Activated CD8-positive, alpha-beta memory T cell treated with anti-CD3 and anti-CD28 coated beads, Interleukin-2, amount 50 U/mL, for 24 hours (primary cell): Measurements from ENCODE around the gene ADK.
"Not testable (repeated sequence)": the region's sequence is repeated elsewhere in the genome, so short reads cannot be mapped to it uniquely, and the experiment has no call there.

Experiments
- DNase-seq: peaks from one replicate; pipeline ENCODE4 v3.0.0-alpha.2; 2020; ENCODE audit errors: extremely low read depth

The ADK gene

GRCh38 chr10:74179111-74179710 lies 28.2 kb downstream of the ADK start:
- DNase-seq: no peak

DNA sequence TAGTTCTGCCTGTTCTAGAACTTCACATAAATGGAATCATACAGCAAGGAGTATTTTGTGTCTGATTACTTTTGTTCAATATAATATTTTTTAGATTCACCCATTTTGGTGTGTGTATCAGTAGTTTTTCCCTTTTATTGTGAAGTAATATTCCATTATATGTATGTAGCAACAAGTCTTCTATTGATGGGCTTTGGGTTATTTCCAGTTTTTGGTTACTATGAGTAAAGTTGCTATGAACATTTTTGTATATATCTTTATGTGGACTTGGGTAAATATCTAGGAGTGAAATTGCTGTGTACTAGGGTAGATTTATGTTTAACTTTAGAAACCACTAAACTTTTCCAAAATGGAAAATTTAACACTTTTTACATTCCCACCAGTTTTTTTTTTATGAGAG lies 35.7 kb downstream of the ADK start:
- no peak for DNase-seq

GRCh38 chr10:74187237-74187636 lies 36.2 kb downstream of the ADK start:
- no peak for DNase-seq

DNA sequence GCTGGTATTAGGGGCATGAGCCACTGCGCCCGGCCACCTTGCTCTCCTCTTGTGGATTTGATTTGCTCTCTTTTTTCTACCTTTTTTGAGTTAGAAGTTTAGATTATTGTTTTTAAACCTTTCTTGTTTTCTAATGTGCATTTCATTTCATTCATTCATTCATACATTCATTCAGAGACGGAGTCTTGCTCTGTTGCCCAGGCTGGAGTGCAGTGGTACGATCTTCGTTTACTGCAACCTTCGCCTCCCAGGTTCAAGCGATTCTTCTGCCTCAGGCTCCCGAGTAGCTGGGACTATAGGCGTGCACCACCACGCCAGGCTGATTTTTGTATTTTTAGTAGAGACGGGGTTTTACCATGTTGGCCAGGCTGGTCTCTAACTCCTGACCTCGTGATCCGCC lies 37.6 kb downstream of the ADK start:
- not testable (repeated sequence) for DNase-seq

DNA sequence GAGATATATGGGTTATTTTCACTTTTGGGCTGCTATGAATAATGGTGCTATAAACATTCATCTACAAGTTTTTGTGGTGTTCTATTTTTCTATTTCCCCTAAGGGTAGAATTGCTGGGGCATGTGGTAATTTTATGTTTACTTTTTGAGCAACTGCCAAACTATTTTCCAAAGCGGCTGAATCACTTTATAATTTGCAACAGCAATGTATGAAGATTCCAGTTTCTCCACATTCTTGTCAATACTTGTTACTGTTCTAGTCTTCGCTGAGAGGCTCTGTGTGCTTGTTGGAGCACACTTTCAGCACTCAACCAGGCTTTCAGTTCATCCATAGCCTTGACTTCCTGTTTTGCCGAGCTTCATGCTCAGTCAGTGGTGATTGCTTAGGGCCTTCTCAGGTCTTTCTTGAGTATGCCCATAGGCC lies 39.0 kb downstream of the ADK start:
- DNase-seq: no peak

GRCh38 chr10:74190494-74190893 lies 39.5 kb downstream of the ADK start:
- no peak for DNase-seq

DNA sequence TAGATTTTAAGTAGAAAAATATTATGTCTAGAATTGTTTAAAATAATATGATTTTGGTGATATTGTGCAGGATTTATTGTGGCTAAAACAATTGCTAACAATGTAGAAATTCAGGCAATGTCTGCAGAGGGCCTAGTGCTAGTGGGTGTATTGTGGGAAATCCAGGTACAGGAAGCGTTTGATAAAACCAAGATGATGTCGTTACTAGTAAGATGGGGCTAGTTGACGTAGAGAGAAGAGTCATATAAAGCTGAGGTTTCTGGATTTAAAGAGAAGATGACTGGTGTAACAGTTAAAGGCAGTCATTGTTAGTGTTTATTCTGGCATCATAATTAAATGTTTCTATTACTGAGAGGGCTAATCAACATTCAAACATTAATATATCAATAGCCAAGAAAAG lies 43.5 kb downstream of the ADK start:
- no peak for DNase-seq

DNA sequence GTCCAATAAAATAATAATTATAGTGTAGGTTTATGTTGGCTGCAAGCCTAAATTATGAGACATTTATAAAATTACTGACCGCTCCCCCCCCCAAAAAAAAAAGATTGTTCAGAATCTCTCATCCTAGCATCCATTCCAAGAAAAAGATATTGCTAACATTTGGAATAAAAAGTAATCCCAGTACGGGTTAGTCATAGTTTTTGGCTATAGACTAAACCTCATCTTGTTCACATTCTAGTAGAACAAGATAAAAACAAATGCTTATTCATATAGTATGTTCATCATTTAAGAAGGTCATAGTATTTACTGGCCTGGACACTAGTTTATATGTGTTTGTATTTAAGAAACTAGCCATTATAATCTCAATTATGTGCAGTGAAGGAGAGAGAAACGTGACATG lies 44.0 kb downstream of the ADK start:
- no peak for DNase-seq

DNA sequence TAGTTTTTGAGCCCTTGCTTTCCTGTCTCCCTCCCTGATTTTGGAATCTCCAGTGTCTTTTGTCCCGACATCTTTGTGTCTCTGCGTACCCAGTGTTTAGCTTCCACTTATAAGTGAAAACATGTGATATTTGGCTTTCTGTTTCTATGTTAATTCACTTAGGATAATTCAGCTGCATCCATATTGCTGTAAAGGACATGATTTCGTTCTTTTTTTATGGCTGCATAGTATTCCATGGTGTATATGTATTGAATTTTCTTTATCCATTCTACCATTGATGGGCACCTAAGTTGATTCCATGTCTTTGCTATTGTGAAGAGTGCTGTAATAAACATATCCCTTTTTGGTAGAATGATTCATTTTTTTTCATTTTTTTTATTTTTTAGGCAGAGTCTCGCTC lies 48.3 kb downstream of the ADK start:
- DNase-seq: no peak

GRCh38 chr10:74202356-74202755 lies 51.3 kb downstream of the ADK start:
- no peak for DNase-seq

GRCh38 chr10:74206746-74207145 lies 55.7 kb downstream of the ADK start:
- DNase-seq: no peak

DNA sequence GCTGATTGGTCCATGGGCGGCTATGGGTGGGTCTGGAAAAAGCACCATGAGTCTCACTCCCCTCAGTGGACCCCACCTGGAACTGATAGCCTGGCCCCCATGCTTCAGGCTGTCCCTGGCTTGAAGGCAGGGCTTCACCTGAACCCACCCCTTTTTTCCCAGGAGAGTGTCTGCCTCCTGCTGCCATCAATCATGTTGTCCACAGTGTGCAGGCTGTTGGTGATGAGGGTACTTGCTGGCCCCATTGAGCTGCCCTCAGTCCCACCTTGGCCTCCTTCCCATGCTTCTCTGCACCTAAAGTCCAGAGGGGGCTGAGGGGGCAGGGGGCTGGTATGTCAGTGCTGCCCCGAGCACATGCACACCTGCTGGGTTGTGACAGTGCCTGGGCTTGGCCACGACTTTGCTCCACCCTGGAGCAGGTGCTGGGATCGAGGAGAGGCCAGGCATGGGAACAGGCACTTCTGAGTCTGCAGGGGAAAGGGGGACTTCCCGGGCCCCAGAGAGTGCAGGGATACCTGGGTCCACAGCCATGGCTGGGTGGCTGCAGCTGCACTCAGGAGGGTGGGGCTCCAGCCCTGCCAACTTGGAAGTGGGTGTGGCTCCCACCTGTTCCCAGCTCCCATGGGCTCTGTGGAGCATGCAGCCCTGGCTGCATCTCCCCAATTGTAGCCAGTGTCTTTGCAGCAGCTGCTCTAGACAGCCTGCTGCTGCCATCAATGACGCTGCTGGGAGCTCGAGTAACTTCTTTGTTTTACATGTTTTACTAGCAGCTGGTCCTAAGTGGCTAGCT lies 56.9 kb downstream of the ADK start:
- DNase-seq: no peak

GRCh38 chr10:74208997-74209396 lies 58.0 kb downstream of the ADK start:
- DNase-seq: no peak

DNA sequence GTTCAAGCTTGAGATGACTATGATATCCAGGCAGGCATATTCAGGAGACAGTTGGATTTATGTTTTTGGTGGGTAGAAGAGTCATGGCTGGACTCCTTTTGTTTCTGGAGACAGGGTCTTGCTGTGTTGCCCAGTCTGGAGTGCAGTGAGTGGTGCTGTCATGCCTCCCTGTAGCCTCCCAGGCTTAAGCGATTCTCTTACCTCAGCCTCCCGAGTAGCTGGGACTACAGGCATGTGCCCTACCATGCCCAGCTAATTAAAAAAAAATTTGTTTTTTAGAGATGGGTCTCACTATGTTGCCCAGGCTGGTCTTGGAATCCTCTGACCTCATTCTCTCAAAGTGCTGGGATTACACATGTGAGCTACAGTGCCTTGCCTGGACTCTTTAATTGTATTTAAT lies 62.0 kb downstream of the ADK start:
- no peak for DNase-seq

GRCh38 chr10:74213571-74214162 lies 62.6 kb downstream of the ADK start:
- DNase-seq: no peak

- not testable (repeated sequence) for DNase-seq
Measured at GRCh38 chr10:74217110-74217509, 66.1 kb downstream of the ADK start.

- DNase-seq: not testable (repeated sequence)
Measured at GRCh38 chr10:74222467-74222866, 71.4 kb downstream of the ADK start.

DNA sequence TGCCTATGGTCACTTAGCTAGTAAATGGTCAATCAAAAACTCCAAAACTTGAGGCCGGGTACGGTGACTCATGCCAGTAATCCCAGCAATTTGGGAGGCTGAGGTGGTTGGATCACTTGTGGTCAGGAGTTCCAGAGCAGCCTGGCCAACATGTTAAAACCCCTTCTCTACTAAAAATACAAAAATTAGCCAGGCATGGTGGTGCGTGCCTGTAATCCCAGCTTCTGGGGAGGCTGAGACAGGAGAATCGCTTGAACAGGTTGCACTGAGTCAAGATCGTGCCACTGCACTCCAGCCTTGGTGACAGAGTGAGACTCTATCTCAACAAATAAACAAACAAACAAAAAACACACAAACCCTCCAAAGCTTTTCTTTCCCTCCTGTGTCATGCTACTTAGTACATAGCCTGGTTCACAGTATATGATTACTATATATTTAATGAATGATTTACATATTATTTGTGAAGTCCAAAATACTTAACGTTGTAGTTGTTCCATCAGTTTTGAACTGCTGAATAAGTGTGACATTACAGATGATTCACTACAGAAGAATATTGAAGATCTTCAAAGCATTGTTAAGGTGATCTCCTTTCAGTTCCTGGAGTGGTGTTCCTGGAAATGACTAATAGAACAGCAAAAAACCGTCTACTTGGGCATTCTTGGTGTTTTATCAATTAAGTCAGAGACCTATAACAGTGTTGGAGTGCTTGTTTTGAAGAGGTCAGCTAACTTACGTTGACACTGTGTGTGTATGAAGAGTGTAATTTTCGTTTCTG lies 72.9 kb downstream of the ADK start:
- DNase-seq: no peak

- no peak for DNase-seq
Measured at GRCh38 chr10:74227697-74228424, 76.8 kb downstream of the ADK start.

- DNase-seq: no peak
Measured at GRCh38 chr10:74231375-74231774, 80.4 kb downstream of the ADK start.

- no peak for DNase-seq
Measured at GRCh38 chr10:74233281-74233680, 82.3 kb downstream of the ADK start.

GRCh38 chr10:74234569-74234968 lies 83.5 kb downstream of the ADK start:
- DNase-seq: no peak
